Natural killer cell treated with Interleukin-12 subunit alpha and Interleukin-12 subunit beta and Interleukin-15 and Interleukin-18, amount 100 ng/mL, for 72 hours (primary cell): Measurements from ENCODE around the gene AJM1. TPM values are rescaled to one million over a fixed set of nuclear protein-coding genes. Genes with fewer than 3 reads are reported as not detected.
"Not testable (repeated sequence)": the region's sequence is repeated elsewhere in the genome, so short reads cannot be mapped to it uniquely, and the experiment has no call there.

Experiments used
- ATAC-seq, 2 donors: fragments of 150-1000 bp; cut with Tn5 transposase in 1 of 2; sonication (Bioruptor Pico), chemical (Tn5 transposase) in 1 of 2; 2 replicates each; pipeline ENCODE4 v1.10.0; 2021
- DNase-seq: peaks from one replicate; pipeline ENCODE4 v3.0.0; 2022; ENCODE audit warnings: low spot score
- H3K27ac Mint-ChIP-seq, 2 donors: 1 replicate in 1 of 2; 2 replicates in 1 of 2; pipeline ENCODE4 v1.8.0; 2022; ENCODE audit warnings: mixed read lengths in 2 of 2, mild to moderate bottlenecking in 1 of 2, moderate library complexity in 1 of 2
- H3K27me3 Mint-ChIP-seq, 2 donors: 1 replicate in 1 of 2; 2 replicates in 1 of 2; pipeline ENCODE4 v1.8.0; 2022; ENCODE audit warnings: mixed read lengths in 2 of 2
- H3K36me3 Mint-ChIP-seq: one replicate; pipeline ENCODE4 v1.8.0; 2022; ENCODE audit warnings: mixed read lengths
- H3K4me1 Mint-ChIP-seq, 2 donors: 1 replicate in 1 of 2; 2 replicates in 1 of 2; pipeline ENCODE4 v1.8.0; 2022; ENCODE audit warnings: low read depth in 2 of 2, mixed read lengths in 2 of 2, mild to moderate bottlenecking in 1 of 2
- H3K4me3 Mint-ChIP-seq: one replicate; pipeline ENCODE4 v1.8.0; 2022; ENCODE audit warnings: mixed read lengths
- H3K9me3 Mint-ChIP-seq: 2 replicates; pipeline ENCODE4 v1.8.0; 2022; ENCODE audit warnings: mixed read lengths
- total RNA-seq, 2 donors: library from RNA; stranded (reverse); gene quantifications; one replicate each; pipeline ENCODE4 v1.2.3, GENCODE V29; 2022

AJM1 gene
- total RNA-seq, 2 donors from 2014 or later: 7.8 to 11.2 TPM

GRCh38 chr9:136840877-136841645 lies 1.2 kb upstream of the AJM1 start:
- H3K36me3 Mint-ChIP-seq: no peaks in the 10 kb centered on the region
- no peaks in the 10 kb centered on the region for H3K9me3 Mint-ChIP-seq
- H3K27me3 Mint-ChIP-seq: no peaks in the 10 kb centered on the region
- DNase-seq: no peak
- H3K27ac Mint-ChIP-seq: no peak overlapping the region
- no peak overlapping the region for H3K4me3 Mint-ChIP-seq
- no peak for ATAC-seq
- peaks cover 4 to 7% of the 10 kb centered on the region in 2 donors for H3K4me1 Mint-ChIP-seq

DNA sequence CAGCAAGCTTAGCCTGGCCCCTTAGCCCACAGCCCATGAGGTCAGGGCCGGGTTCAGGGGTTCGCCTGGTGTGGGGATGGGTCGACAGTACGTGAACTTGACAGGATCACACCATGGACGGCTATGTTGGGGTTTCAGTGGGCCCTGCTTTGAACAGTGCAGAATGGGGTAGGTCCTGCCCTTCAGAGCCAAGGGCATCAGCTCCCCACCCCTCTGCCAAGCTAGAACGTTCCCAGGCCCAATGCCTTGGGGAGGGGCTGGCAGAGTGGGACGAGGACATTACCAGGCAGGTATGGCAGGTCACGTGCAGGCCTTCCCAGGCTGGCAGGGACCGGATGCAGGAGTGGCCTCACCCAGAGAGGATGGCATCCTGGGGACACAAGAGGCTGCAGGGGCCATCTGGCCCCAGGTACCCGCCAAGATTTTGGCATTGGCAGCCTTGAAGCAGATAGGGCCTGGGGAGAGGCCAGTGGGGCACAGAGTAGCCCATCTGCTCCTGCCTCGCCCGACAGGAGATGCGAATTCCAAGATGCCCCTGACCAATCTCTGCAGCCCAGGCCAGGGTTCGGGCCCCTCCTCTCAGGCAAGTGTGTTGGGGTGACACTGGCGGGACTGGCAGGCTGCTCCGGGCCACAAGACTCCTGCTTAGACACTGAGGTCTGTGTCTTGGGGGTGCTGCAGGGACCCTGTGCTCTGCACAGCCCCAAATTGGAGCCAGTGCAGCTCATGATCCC lies 465 bp upstream of the AJM1 start:
- not testable (repeated sequence) for H3K9me3 Mint-ChIP-seq, ATAC-seq, H3K36me3 Mint-ChIP-seq, H3K27me3 Mint-ChIP-seq, DNase-seq
- Mint-ChIP-seq H3K4me3 (peak overlapping the region; percentile 86), H3K27ac (peak overlapping the region in 1 of 2 donors; percentile 35), H3K4me1 (peaks cover 4 to 11% of the 10 kb centered on the region in 2 donors)

DNA sequence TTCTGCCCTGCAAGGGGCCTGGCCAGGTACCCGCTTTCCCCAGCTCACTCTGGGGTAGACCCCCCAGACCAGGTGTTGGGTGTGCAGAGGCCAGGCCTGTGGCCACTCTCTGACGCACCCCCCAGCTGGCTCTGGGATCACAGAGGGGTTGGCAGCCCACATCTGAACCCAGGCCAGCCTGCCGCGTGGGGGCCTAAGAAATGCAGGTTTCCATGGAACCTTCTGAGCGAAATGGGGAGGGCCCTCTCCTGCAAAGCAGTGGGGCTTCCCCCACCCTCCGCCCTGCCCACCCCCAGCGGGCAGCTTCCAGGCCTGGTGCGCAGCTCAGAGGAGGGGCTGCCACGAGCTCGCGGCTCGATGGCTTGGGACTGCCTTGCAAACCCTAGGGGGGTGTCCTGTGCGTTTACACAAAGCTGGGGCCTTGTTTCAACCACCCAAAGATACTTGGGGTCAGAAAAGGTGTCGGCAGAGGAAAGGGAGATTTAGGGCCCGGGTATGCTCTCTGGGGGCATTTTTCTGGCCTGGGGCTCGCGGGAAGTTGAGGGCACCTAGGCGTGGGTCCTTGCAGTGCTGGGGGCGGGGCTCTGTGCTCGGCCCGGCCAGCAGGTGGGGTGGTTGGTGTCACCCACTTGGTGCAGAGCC lies 1.0 kb downstream of the AJM1 start:
- H3K27ac Mint-ChIP-seq, H3K27me3 Mint-ChIP-seq, H3K9me3 Mint-ChIP-seq, H3K36me3 Mint-ChIP-seq, DNase-seq: not testable (repeated sequence)
- peak; percentile 1 to 3 for ATAC-seq
- Mint-ChIP-seq H3K4me3 (peak overlapping the region; percentile 47), H3K4me1 (peaks cover 12 to 18% of the 10 kb centered on the region in 2 donors)

- not testable (repeated sequence) for H3K36me3 Mint-ChIP-seq, H3K9me3 Mint-ChIP-seq, H3K27me3 Mint-ChIP-seq, H3K27ac Mint-ChIP-seq, DNase-seq
- Mint-ChIP-seq H3K4me3 (peak overlapping the region; percentile 47), H3K4me1 (peaks cover 12 to 18% of the 10 kb centered on the region in 2 donors)
- ATAC-seq: peak; percentile 5 to 9
Measured at GRCh38 chr9:136843801-136844740, 1.8 kb downstream of the AJM1 start.

- H3K4me3 Mint-ChIP-seq: no peak overlapping the region
- DNase-seq (no peak), ATAC-seq (no peak)
- no peak overlapping the region for H3K27ac Mint-ChIP-seq
- H3K36me3 Mint-ChIP-seq: no peaks in the 10 kb centered on the region
- H3K27me3 Mint-ChIP-seq: no peaks in the 10 kb centered on the region
- peaks cover 11 to 20% of the 10 kb centered on the region in 2 donors for H3K4me1 Mint-ChIP-seq
- H3K9me3 Mint-ChIP-seq: no peaks in the 10 kb centered on the region
Measured at GRCh38 chr9:136844761-136845464, 2.6 kb downstream of the AJM1 start.

DNA sequence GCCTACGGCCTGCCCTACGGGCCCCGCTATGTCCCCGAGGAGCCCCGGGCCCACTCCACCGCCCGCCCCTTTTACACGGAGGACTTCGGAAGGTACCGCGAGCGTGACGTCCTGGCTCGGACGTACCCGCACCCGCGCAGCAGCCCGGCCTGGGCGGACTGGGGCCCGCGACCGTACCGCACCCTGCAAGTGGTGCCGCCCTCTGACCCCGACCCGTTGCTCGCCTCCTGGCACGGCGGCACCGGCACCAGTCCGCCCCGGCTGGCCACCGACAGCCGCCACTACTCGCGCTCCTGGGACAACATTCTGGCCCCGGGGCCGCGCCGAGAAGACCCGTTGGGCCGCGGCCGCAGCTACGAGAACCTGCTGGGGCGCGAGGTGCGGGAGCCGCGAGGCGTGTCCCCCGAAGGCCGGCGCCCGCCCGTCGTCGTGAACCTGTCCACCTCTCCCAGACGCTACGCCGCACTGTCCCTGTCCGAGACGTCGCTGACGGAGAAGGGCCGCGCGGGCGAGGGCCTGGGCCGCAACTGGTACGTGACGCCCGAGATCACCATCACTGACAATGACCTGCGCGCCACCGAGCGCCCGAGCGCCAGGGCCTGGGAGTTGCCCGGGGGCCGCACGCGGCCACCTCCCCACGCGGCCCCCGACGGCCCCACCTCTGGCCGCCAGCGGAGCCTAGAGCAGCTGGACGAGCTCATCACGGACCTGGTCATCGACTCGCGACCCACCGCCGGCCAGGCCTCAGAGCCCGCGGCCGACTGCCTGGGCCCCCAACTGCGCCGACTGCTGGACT lies 3.4 kb downstream of the AJM1 start:
- no peaks in the 10 kb centered on the region for H3K9me3 Mint-ChIP-seq
- H3K27ac Mint-ChIP-seq: no peak overlapping the region
- no peaks in the 10 kb centered on the region for H3K36me3 Mint-ChIP-seq
- DNase-seq: no peak
- peaks cover 8 to 17% of the 10 kb centered on the region in 2 donors for H3K4me1 Mint-ChIP-seq
- H3K27me3 Mint-ChIP-seq: no peaks in the 10 kb centered on the region
- no peak overlapping the region for H3K4me3 Mint-ChIP-seq
- no peak for ATAC-seq

GRCh38 chr9:136846376-136847087 lies 4.3 kb downstream of the AJM1 start:
- Mint-ChIP-seq H3K27ac (no peak overlapping the region), H3K9me3 (no peaks in the 10 kb centered on the region), H3K36me3 (no peaks in the 10 kb centered on the region), H3K27me3 (no peaks in the 10 kb centered on the region), H3K4me1 (peaks cover 8 to 17% of the 10 kb centered on the region in 2 donors), H3K4me3 (no peak overlapping the region)
- ATAC-seq: no peak
- DNase-seq: no peak

- H3K9me3 Mint-ChIP-seq: no peaks in the 10 kb centered on the region
- no peak for ATAC-seq
Measured at GRCh38 chr9:136847088-136847825, 5.0 kb downstream of the AJM1 start.

DNA sequence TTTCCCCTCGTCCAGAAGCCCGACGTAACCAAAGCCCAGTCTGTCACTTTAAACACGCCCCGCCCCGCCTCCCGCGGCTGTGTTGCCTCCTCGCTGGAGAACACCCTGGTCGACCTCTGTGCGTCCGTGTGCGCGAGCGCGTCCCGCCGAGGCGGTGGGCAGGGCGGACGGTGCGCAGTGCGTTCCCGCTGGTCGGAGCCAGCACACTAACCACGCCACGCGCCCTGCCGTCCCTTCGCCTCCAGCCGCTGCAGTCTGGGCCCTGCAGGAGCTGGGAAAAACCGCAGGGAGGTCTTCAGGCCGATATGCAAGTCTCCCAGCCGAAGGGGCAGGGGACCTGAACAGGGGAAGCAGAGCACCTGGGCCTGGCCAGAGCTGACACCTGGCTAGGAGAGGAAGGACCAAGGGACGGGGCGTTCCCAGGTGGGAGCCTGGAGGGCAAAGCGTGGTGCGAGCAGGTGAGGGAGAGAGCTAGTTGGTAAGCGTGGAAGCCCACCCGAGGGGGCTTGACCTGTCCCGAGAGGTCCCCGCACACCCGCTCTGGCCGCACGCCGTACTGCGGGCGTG lies 5.6 kb downstream of the AJM1 start:
- H3K27me3 Mint-ChIP-seq: no peaks in the 10 kb centered on the region
- peak; percentile 57 to 64 for ATAC-seq
- peak overlapping the region; percentile 83 to 93 for H3K27ac Mint-ChIP-seq
- DNase-seq: peak; percentile 92
- peak overlapping the region; percentile 98 for H3K4me3 Mint-ChIP-seq
- no peaks in the 10 kb centered on the region for H3K36me3 Mint-ChIP-seq
- peaks cover 8 to 14% of the 10 kb centered on the region in 2 donors for H3K4me1 Mint-ChIP-seq
- H3K9me3 Mint-ChIP-seq: no peaks in the 10 kb centered on the region

More at GRCh38 chr9:136847088-136847825, 5.0 kb downstream of the AJM1 start:
- peaks cover 8 to 16% of the 10 kb centered on the region in 2 donors for H3K4me1 Mint-ChIP-seq
- no peaks in the 10 kb centered on the region for H3K36me3 Mint-ChIP-seq
- DNase-seq: no peak
- no peaks in the 10 kb centered on the region for H3K27me3 Mint-ChIP-seq
- H3K4me3 Mint-ChIP-seq: peak overlapping the region; percentile 98
- peak overlapping the region; percentile 83 to 93 for H3K27ac Mint-ChIP-seq

GRCh38 chr9:136848393-136849037 lies 6.2 kb downstream of the AJM1 start:
- Mint-ChIP-seq H3K9me3 (no peaks in the 10 kb centered on the region), H3K4me3 (peak overlapping the region; percentile 98), H3K4me1 (peaks cover 8 to 14% of the 10 kb centered on the region in 2 donors), H3K27ac (peak overlapping the region; percentile 83 to 93), H3K36me3 (no peaks in the 10 kb centered on the region), H3K27me3 (no peaks in the 10 kb centered on the region)
- ATAC-seq: peak in 1 of 2 donors; percentile 3
- no peak for DNase-seq
